Left kidney (tissue), 8 donors: ENCODE measurements around the gene GPATCH1. TPM values are rescaled to one million over a fixed set of nuclear protein-coding genes. Genes with fewer than 3 reads are reported as not detected.
"Not testable (repeated sequence)": the region's sequence is repeated elsewhere in the genome, so short reads cannot be mapped to it uniquely, and the experiment has no call there.

ENCODE experiments used
- DNase-seq: peaks from one replicate; pipeline ENCODE4 v3.0.0-alpha.2; 2013
- long read RNA-seq, 8 donors: transcript quantifications; one replicate each; lab custom pipeline, GENCODE V29; 2026
- polyA plus RNA-seq: library from polyadenylated mRNA; unstranded; fragments of 120-200 nt; gene quantifications from one replicate; pipeline ENCODE4 v1.2.1, GENCODE V29; 2013; ENCODE audit not compliant: insufficient read length

Gene GPATCH1
- 17.3 TPM for polyA plus RNA-seq
- long read RNA-seq, donor 1, partial matches to known transcripts: 0 of 1 reads
- long read RNA-seq, donor 1, other reads (novel, unspliced or antisense): 0 of 1 reads
- long read RNA-seq, donor 2, partial matches to known transcripts: 0 of 2 reads
- long read RNA-seq, donor 2, other reads (novel, unspliced or antisense): 0 of 2 reads
- long read RNA-seq, donor 3: 0 reads
- long read RNA-seq, donor 4: 0 reads
- long read RNA-seq, donor 5, partial matches to known transcripts: 0 of 1 reads
- long read RNA-seq, donor 5, other reads (novel, unspliced or antisense): 0 of 1 reads
- long read RNA-seq, donor 6: 0 reads
- long read RNA-seq, donor 7, partial matches to known transcripts: 0 of 2 reads
- long read RNA-seq, donor 7, other reads (novel, unspliced or antisense): 0 of 2 reads
- long read RNA-seq, donor 8: 0 reads

- peak; percentile 87 for DNase-seq
Measured at GRCh38 chr19:33080761-33081681, at the start of gene GPATCH1. Gene GPATCH1 (plus strand): TSS chr19:33081181. CDS start chr19:33081194, 13 bp downstream.

GRCh38 chr19:33032218-33032781, 48.7 kb upstream of the GPATCH1 start:
- DNase-seq: no peak

- no peak for DNase-seq
Measured at GRCh38 chr19:33035461-33035860, 45.5 kb upstream of the GPATCH1 start.

- not testable (repeated sequence) for DNase-seq
Measured at GRCh38 chr19:33036370-33037167, 44.4 kb upstream of the GPATCH1 start.

- not testable (repeated sequence) for DNase-seq
Measured at GRCh38 chr19:33037168-33038025, 43.6 kb upstream of the GPATCH1 start.

- no peak for DNase-seq
Measured at GRCh38 chr19:33039108-33039599, 41.8 kb upstream of the GPATCH1 start.

- no peak for DNase-seq
Measured at GRCh38 chr19:33039815-33040214, 41.2 kb upstream of the GPATCH1 start.

GRCh38 chr19:33040994-33041827, 39.8 kb upstream of the GPATCH1 start:
- DNase-seq: peak; percentile 79

GRCh38 chr19:33041828-33042160, 39.2 kb upstream of the GPATCH1 start:
- not testable (repeated sequence) for DNase-seq

- DNase-seq: no peak
Measured at GRCh38 chr19:33047422-33047821, 33.6 kb upstream of the GPATCH1 start.

- no peak for DNase-seq
Measured at GRCh38 chr19:33048806-33049676, 31.9 kb upstream of the GPATCH1 start.

GRCh38 chr19:33050110-33050509, 30.9 kb upstream of the GPATCH1 start:
- no peak for DNase-seq

- no peak for DNase-seq
Measured at GRCh38 chr19:33052352-33052972, 28.5 kb upstream of the GPATCH1 start.

- no peak for DNase-seq
Measured at GRCh38 chr19:33054623-33055022, 26.4 kb upstream of the GPATCH1 start.

GRCh38 chr19:33055718-33056117, 25.3 kb upstream of the GPATCH1 start:
- DNase-seq: no peak

- DNase-seq: no peak
Measured at GRCh38 chr19:33060586-33060985, 20.4 kb upstream of the GPATCH1 start.

GRCh38 chr19:33062902-33063301, 18.1 kb upstream of the GPATCH1 start:
- DNase-seq: no peak

- DNase-seq: no peak
Measured at GRCh38 chr19:33063356-33063752, 17.6 kb upstream of the GPATCH1 start.
